Neural cell (in vitro differentiated cells): ENCODE data around the gene NKD1. TPM values are rescaled to one million over a fixed set of nuclear protein-coding genes. Genes with fewer than 3 reads are reported as not detected.

ENCODE experiments used
- H2AFZ ChIP-seq: fragments of 200-600, 300-800 bp; sonication (generic), shearing (Covaris generic); 2 replicates; pipeline ENCODE4 v1.6.0; 2014; ENCODE audit warnings: low read depth, mild to moderate bottlenecking, antibody characterized with exemption, low read length, moderate library complexity
- H3F3A ChIP-seq: fragments of 200-600 bp; shearing (Covaris generic); 2 replicates; pipeline ENCODE4 v1.6.1; 2016; ENCODE audit warnings: mild to moderate bottlenecking, moderate library complexity, mixed read lengths, antibody characterized with exemption, low read length; ENCODE audit not compliant: insufficient read depth, poor library complexity, severe bottlenecking
- H3K27ac ChIP-seq: fragments of 200-600, 300-800 bp; sonication (generic), shearing (Covaris generic); 2 replicates; pipeline ENCODE4 v1.5.1; 2014; ENCODE audit warnings: mild to moderate bottlenecking, low read length, moderate library complexity
- H3K27me3 ChIP-seq: fragments of 300-800, 200-600 bp; sonication (generic), shearing (Covaris generic); 2 replicates; pipeline ENCODE4 v1.6.0; 2014; ENCODE audit warnings: mild to moderate bottlenecking, low read depth, low read length, moderate library complexity; ENCODE audit not compliant: insufficient read depth
- H3K36me3 ChIP-seq: fragments of 300-800, 200-600 bp; sonication (generic), shearing (Covaris generic); 2 replicates; pipeline ENCODE4 v1.5.1; 2014; ENCODE audit warnings: mild to moderate bottlenecking, antibody characterized with exemption, low read length, moderate library complexity; ENCODE audit not compliant: insufficient read depth
- H3K4me2 ChIP-seq: fragments of 300-800, 200-600 bp; sonication (generic), shearing (Covaris generic); 2 replicates; pipeline ENCODE4 v1.6.0; 2014; ENCODE audit warnings: mild to moderate bottlenecking, low read length
- H3K4me3 ChIP-seq: fragments of 300-800, 200-600 bp; sonication (generic), shearing (Covaris generic); 2 replicates; pipeline ENCODE4 v1.5.1; 2014; ENCODE audit warnings: mild to moderate bottlenecking, low read length, moderate library complexity
- H3K79me2 ChIP-seq: fragments of 200-600 bp; shearing (Covaris generic); replicated peaks from 2 replicates; pipeline ENCODE4 v1.6.0; 2014; ENCODE audit warnings: mild to moderate bottlenecking, low read length, moderate library complexity; ENCODE audit not compliant: insufficient read depth
- H3K9ac ChIP-seq: fragments of 300-800, 200-600 bp; sonication (generic), shearing (Covaris generic); 2 replicates; pipeline ENCODE4 v1.6.1; 2016; ENCODE audit warnings: mild to moderate bottlenecking, low read length, mixed read lengths
- H3K9me2 ChIP-seq: fragments of 200-600 bp; shearing (Covaris generic); 2 replicates; pipeline ENCODE4 v1.6.1; 2016; ENCODE audit warnings: mild to moderate bottlenecking, low read length, mixed read lengths; ENCODE audit not compliant: insufficient read depth
- H3K9me3 ChIP-seq: fragments of 200-600, 300-800 bp; sonication (generic), shearing (Covaris generic); 2 replicates; pipeline ENCODE4 v1.6.1; 2016; ENCODE audit warnings: mild to moderate bottlenecking, mixed run types, low read length, moderate library complexity, mixed read lengths
- H4K20me1 ChIP-seq: fragments of 200-600 bp; shearing (Covaris generic); 2 replicates; pipeline ENCODE4 v1.6.1; 2016; ENCODE audit warnings: mild to moderate bottlenecking, mixed run types; ENCODE audit not compliant: insufficient read depth
- EP300 ChIP-seq: fragments of 450-650 bp; conservative IDR thresholded peaks from 2 replicates; pipeline ENCODE4 v1.6.1; 2014; ENCODE audit warnings: antibody characterized with exemption, mild to moderate bottlenecking, moderate library complexity; ENCODE audit not compliant: poor library complexity, severe bottlenecking
- EZH2 ChIP-seq: fragments of 200-600, 300-800 bp; shearing (Covaris generic), sonication (generic); IDR thresholded peaks from 2 replicates; pipeline ENCODE4 v1.6.1; 2014; ENCODE audit warnings: antibody characterized with exemption, low read length, borderline replicate concordance, mild to moderate bottlenecking; ENCODE audit not compliant: insufficient read depth, poor library complexity, severe bottlenecking
- MXI1 ChIP-seq: fragments of 450-650 bp; conservative IDR thresholded peaks from 2 replicates; pipeline ENCODE4 v1.6.1; 2014; ENCODE audit warnings: antibody characterized with exemption, mild to moderate bottlenecking; ENCODE audit not compliant: poor library complexity, severe bottlenecking
- POLR2AphosphoS5 ChIP-seq: IDR thresholded peaks from 2 replicates; pipeline ENCODE4 v1.6.1; 2012
- RAD21 ChIP-seq: fragments of 450-650 bp; conservative IDR thresholded peaks from 2 replicates; pipeline ENCODE4 v1.6.1; 2014; ENCODE audit warnings: antibody characterized with exemption, mild to moderate bottlenecking, moderate library complexity
- SMC3 ChIP-seq: fragments of 450-650 bp; conservative IDR thresholded peaks from 2 replicates; pipeline ENCODE4 v1.6.1; 2014; ENCODE audit warnings: antibody characterized with exemption, mild to moderate bottlenecking, moderate library complexity; ENCODE audit not compliant: poor library complexity
- TAF1 ChIP-seq: IDR thresholded peaks from 2 replicates; pipeline ENCODE4 v1.6.1; 2012; ENCODE audit warnings: low read depth
- polyA plus RNA-seq: library from polyadenylated mRNA; depleted of rRNA; stranded (reverse); fragments of >200 nt; gene quantifications from 2 replicates; pipeline ENCODE4 v1.2.3, GENCODE V29; 2014
- TF ChIP-seq, protein P1 (sequence below): fragments of 450-650 bp; IDR thresholded peaks from 2 replicates; pipeline ENCODE4 v1.5.1; 2014; ENCODE audit warnings: antibody characterized with exemption, mild to moderate bottlenecking, moderate library complexity; ENCODE audit not compliant: poor library complexity, severe bottlenecking
- TF ChIP-seq, protein P2 (sequence below): IDR thresholded peaks from 2 replicates; pipeline ENCODE4 v1.6.1; 2012; ENCODE audit warnings: borderline replicate concordance

The NKD1 gene
- polyA plus RNA-seq, 1 donor from 2014 or later: 1.1 TPM

DNA sequence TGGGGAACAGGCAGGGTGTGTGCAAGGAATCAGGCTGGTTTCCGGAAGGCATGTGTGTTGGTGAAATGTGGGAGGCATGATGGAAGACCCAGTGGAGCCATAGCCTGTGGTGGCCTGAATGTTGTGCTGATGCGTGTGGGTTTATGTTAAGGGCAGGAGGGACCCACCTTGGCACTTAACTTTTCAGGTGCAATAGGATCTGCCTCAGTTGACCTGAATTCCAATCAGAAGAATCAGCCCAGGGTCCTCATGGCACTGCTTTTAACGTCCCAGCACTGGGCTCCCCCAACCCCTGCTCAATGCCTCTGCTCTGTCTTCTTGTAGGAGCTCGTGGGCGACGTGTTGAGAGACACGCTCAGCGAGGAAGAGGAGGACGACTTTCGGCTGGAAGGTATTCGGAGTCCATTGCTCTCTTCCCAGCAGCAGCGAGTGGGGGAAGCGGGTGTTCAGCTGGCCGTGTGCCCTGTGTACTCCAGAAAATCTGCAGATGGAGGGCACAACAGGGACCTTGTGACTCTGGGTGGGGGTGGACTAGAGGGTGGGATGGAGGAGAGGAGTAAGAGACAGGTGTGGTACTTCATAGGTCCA lies 59.9 kb downstream of the NKD1 start:
- H3K4me2 ChIP-seq: no peak overlapping the region
- no peaks in the 10 kb centered on the region for H4K20me1 ChIP-seq
- H3F3A ChIP-seq: no peaks in the 10 kb centered on the region
- no peak overlapping the region for H3K9ac ChIP-seq
- no peaks in the 10 kb centered on the region for H3K27me3 ChIP-seq
- no peak overlapping the region for H3K4me3 ChIP-seq
- H3K36me3 ChIP-seq: no peaks in the 10 kb centered on the region
- no peaks in the 10 kb centered on the region for H3K9me3 ChIP-seq
- TF ChIP-seq RAD21 (no peak), TAF1 (no peak), EZH2 (no peak), SMC3 (no peak)
- TF ChIP-seq, protein P1, sequence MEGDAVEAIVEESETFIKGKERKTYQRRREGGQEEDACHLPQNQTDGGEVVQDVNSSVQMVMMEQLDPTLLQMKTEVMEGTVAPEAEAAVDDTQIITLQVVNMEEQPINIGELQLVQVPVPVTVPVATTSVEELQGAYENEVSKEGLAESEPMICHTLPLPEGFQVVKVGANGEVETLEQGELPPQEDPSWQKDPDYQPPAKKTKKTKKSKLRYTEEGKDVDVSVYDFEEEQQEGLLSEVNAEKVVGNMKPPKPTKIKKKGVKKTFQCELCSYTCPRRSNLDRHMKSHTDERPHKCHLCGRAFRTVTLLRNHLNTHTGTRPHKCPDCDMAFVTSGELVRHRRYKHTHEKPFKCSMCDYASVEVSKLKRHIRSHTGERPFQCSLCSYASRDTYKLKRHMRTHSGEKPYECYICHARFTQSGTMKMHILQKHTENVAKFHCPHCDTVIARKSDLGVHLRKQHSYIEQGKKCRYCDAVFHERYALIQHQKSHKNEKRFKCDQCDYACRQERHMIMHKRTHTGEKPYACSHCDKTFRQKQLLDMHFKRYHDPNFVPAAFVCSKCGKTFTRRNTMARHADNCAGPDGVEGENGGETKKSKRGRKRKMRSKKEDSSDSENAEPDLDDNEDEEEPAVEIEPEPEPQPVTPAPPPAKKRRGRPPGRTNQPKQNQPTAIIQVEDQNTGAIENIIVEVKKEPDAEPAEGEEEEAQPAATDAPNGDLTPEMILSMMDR: no peak
- H2AFZ ChIP-seq: no peak overlapping the region
- H3K79me2 ChIP-seq: no peaks in the 10 kb centered on the region
- no peaks in the 10 kb centered on the region for H3K9me2 ChIP-seq
- no peak overlapping the region for H3K27ac ChIP-seq

DNA sequence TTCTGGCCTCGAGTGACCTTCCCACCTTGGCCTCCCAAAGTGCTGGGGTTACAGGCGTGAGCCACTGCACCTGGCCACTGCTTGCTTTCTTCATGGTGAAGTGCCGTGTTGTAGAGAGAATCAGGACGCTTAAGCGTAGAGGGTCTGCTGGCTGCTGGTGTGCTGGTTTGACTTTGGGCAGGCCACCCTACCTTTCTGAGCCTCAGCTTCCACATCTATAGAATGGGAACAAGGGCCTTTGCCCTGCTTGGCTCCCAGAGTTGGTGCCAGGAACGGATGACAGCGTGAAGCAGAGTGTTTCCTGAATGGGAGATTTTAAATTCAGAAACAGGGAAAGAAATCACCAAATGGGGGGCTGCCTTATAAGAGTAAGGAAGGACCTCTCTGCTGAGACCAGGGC lies 60.9 kb downstream of the NKD1 start:
- no peaks in the 10 kb centered on the region for H4K20me1 ChIP-seq
- H3K79me2 ChIP-seq: no peaks in the 10 kb centered on the region
- no peaks in the 10 kb centered on the region for H3F3A ChIP-seq
- no peaks in the 10 kb centered on the region for H3K9me2 ChIP-seq
- H3K9me3 ChIP-seq: no peaks in the 10 kb centered on the region
- H3K27me3 ChIP-seq: no peaks in the 10 kb centered on the region
- H3K4me3 ChIP-seq: no peak overlapping the region
- TF ChIP-seq MXI1: no peak
- TF ChIP-seq SMC3: no peak
- TF ChIP-seq EZH2: no peak
- no peaks in the 10 kb centered on the region for H3K36me3 ChIP-seq
- no peak overlapping the region for H3K4me2 ChIP-seq
- no peak overlapping the region for H2AFZ ChIP-seq
- no peak overlapping the region for H3K27ac ChIP-seq
- H3K9ac ChIP-seq: no peak overlapping the region

DNA sequence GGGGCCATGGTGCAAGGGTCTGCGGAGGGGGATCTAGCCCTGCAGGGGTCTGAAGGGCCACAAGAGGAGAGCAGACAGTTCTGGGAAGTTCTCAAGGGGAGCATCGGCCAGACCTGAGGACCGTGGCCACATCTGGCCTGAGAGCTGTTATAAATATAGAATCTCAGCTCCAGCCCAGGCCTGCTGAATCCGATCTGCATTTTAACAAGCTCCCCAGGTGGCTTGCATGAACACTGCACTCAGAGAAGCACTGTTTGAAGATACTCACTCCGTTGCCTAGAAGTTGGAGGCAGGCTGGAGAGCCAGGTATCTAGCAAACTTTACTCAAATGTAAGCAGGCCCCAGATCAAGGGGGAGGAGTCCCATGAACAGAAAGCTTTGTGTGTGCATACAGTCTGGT lies 61.3 kb downstream of the NKD1 start:
- TF ChIP-seq SMC3 (no peak), EP300 (no peak), TAF1 (no peak), EZH2 (no peak), RAD21 (no peak), POLR2AphosphoS5 (no peak), MXI1 (no peak)
- TF ChIP-seq, protein P2, sequence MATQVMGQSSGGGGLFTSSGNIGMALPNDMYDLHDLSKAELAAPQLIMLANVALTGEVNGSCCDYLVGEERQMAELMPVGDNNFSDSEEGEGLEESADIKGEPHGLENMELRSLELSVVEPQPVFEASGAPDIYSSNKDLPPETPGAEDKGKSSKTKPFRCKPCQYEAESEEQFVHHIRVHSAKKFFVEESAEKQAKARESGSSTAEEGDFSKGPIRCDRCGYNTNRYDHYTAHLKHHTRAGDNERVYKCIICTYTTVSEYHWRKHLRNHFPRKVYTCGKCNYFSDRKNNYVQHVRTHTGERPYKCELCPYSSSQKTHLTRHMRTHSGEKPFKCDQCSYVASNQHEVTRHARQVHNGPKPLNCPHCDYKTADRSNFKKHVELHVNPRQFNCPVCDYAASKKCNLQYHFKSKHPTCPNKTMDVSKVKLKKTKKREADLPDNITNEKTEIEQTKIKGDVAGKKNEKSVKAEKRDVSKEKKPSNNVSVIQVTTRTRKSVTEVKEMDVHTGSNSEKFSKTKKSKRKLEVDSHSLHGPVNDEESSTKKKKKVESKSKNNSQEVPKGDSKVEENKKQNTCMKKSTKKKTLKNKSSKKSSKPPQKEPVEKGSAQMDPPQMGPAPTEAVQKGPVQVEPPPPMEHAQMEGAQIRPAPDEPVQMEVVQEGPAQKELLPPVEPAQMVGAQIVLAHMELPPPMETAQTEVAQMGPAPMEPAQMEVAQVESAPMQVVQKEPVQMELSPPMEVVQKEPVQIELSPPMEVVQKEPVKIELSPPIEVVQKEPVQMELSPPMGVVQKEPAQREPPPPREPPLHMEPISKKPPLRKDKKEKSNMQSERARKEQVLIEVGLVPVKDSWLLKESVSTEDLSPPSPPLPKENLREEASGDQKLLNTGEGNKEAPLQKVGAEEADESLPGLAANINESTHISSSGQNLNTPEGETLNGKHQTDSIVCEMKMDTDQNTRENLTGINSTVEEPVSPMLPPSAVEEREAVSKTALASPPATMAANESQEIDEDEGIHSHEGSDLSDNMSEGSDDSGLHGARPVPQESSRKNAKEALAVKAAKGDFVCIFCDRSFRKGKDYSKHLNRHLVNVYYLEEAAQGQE: no peak
- TF ChIP-seq, protein P1: no peak
- Histone ChIP-seq H4K20me1 (no peaks in the 10 kb centered on the region), H3K79me2 (no peaks in the 10 kb centered on the region), H3K9me3 (no peaks in the 10 kb centered on the region), H2AFZ (no peak overlapping the region), H3F3A (no peaks in the 10 kb centered on the region), H3K4me2 (no peak overlapping the region), H3K27ac (no peak overlapping the region), H3K36me3 (no peaks in the 10 kb centered on the region), H3K27me3 (no peaks in the 10 kb centered on the region), H3K9me2 (no peaks in the 10 kb centered on the region), H3K4me3 (no peak overlapping the region), H3K9ac (no peak overlapping the region)
